HepG2 (cell line): Measurements from ENCODE around the gene DOCK1. TPM values are rescaled to one million over a fixed set of nuclear protein-coding genes. Genes with fewer than 3 reads are reported as not detected.
A peak's percentile ranks its signal among the peaks of the same experiment; 100 is the strongest.

ENCODE experiments used
- ATAC-seq: fragments of 200-7000 bp; cut with Tn5 transposase; 3 replicates; pipeline ENCODE4 v1.9.1; 2020; ENCODE audit warnings: mild to moderate bottlenecking, moderate library complexity
- BruUV-seq: library from RNA; stranded (reverse); fragments of 400-500 nt; replicated peaks from 2 replicates; lab custom pipeline; 2021; lab: Mats Ljungman, UMichigan
- CTCF ChIA-PET: fragments of 300-600 bp; formaldehyde crosslinking; extraction: SDS; loops from one replicate; lab custom pipeline; 2021; ENCODE audit warnings: low total read pairs, inconsistent platforms, low intra/inter-chr PET ratio; lab: Yijun Ruan, JAX
- POLR2A ChIA-PET: fragments of 350-600 bp; sonication (Branson Sonifier 250); formaldehyde crosslinking; loops from one replicate; lab custom pipeline; 2020; ENCODE audit warnings: antibody characterized with exemption, inconsistent platforms; lab: Yijun Ruan, JAX
- DNase-seq: peaks from one replicate; pipeline ENCODE4 v3.0.0-alpha.2; 2015; ENCODE audit warnings: low spot score
- FAIRE-seq: peaks from 3 replicates; lab custom pipeline; 2011; peaks lifted over from hg19 to GRCh38; lab: Jason Lieb, UNC
- H2AFZ ChIP-seq: one replicate; pipeline ENCODE4 v1.6.1; 2011; ENCODE audit warnings: low read length, inconsistent platforms
- H3K27ac ChIP-seq: fragments of 300-600 bp; 3 replicates; pipeline ENCODE4 v1.8.0; 2011; ENCODE audit warnings: mixed run types, mild to moderate bottlenecking, mixed read lengths, low read length, inconsistent platforms; ENCODE audit not compliant: insufficient read depth; ENCODE audit errors: extremely low read length
- H3K27me3 ChIP-seq, 2 experiments: fragments of 200-600 bp in 1 of 2; 2 replicates in 1 of 2; 3 replicates in 1 of 2; pipeline versions ENCODE4 v1.6.0 to v1.8.0; 2011; ENCODE audit warnings: low read length in 2 of 2, mild to moderate bottlenecking in 2 of 2, moderate library complexity in 2 of 2, inconsistent platforms in 1 of 2; ENCODE audit not compliant: insufficient read depth in 2 of 2, control insufficient read depth in 1 of 2
- H3K36me3 ChIP-seq, 2 experiments: fragments of 200-600 bp in 1 of 2; replicated peaks in 1 of 2; 2 replicates in 1 of 2; 3 replicates in 1 of 2; pipeline versions ENCODE4 v1.5.1 to v1.8.0; 2011; ENCODE audit warnings: low read length in 2 of 2, inconsistent platforms in 1 of 2; ENCODE audit not compliant: insufficient read depth in 2 of 2, control insufficient read depth in 1 of 2
- H3K4me1 ChIP-seq: 2 replicates; pipeline ENCODE4 v1.5.1; 2012; ENCODE audit warnings: low read length, inconsistent platforms; ENCODE audit not compliant: insufficient read depth
- H3K4me2 ChIP-seq: 2 replicates; pipeline ENCODE4 v1.6.0; 2011; ENCODE audit warnings: low read depth, low read length, inconsistent platforms
- H3K4me3 ChIP-seq, 3 experiments: fragments of 200-600 bp in 1 of 3; sonication (generic), shearing (Covaris generic) in 1 of 3; replicated peaks in 1 of 3; 2 replicates each; pipeline ENCODE4 v1.5.1; 2011 to 2016; ENCODE audit warnings: low read length in 3 of 3, inconsistent platforms in 2 of 3, low read depth in 2 of 3, mild to moderate bottlenecking in 2 of 3, control low read depth in 1 of 3, mixed read lengths in 1 of 3; ENCODE audit not compliant: insufficient read depth in 1 of 3
- H3K79me2 ChIP-seq: one replicate; pipeline ENCODE4 v1.6.1; 2011; ENCODE audit warnings: low read length, inconsistent platforms; ENCODE audit not compliant: insufficient read depth
- H3K9ac ChIP-seq: 2 replicates; pipeline ENCODE4 v1.6.0; 2011; ENCODE audit warnings: mild to moderate bottlenecking, low read depth, low read length, inconsistent platforms; ENCODE audit not compliant: insufficient read depth
- H3K9me3 ChIP-seq: 2 replicates; pipeline ENCODE4 v1.5.1; 2012; ENCODE audit warnings: mild to moderate bottlenecking, low read length
- H4K20me1 ChIP-seq: 2 replicates; pipeline ENCODE4 v1.6.0; 2011; ENCODE audit warnings: inconsistent platforms, mild to moderate bottlenecking, low read length, moderate library complexity; ENCODE audit not compliant: insufficient read depth
- STAG1 ChIP-seq: sonication (generic); formaldehyde crosslinking; IDR thresholded peaks from 2 replicates; pipeline ENCODE4 v1.4.0; 2020; ENCODE audit warnings: missing genetic modification reagents
- WGBS: methylation state at CpG from one replicate; pipeline ENCODE4 v1.1.6; 2017; ENCODE audit warnings: low lambda C conversion rate; 5-methylcytosine and 5-hydroxymethylcytosine counted together
- in situ Hi-C: cut with HindIII; loops from 2 replicates; pipeline ENCODE4 v1.10.0; 2017; ENCODE audit warnings: low pct_unique_long_range_greater_than_20kb; ENCODE audit not compliant: extremely low pct_ligation_motif_present
- intact Hi-C: fragments of 100-400 bp; cut with micrococcal nuclease; formaldehyde crosslinking; loops from one replicate; pipeline ENCODE4 v1.10.0; 2022; ENCODE audit not compliant: unreplicated experiment
- polyA plus RNA-seq, 8 experiments: library from polyadenylated mRNA; depleted of rRNA in 3 of 8; stranded (reverse) in 7 of 8; unstranded in 1 of 8; fragments of >200 nt; fragmentation: Illumina TruSeq in 4 of 8; extraction: Trizol in 4 of 8; gene quantifications; 2 replicates each; pipeline versions ENCODE4 v1.2.1 to v1.2.3, GENCODE V29; 2011 to 2016; ENCODE audit warnings: low read depth in 4 of 8, missing spikeins in 1 of 8, mixed read lengths in 1 of 8; ENCODE audit not compliant: insufficient read depth in 1 of 8
- total RNA-seq, 5 experiments: library from RNA; depleted of rRNA; stranded (reverse); fragments of >200 nt; fragmentation: Illumina TruSeq; extraction: Trizol; gene quantifications; 2 replicates each; pipeline ENCODE4 v1.2.3, GENCODE V29; 2016; ENCODE audit warnings: low read depth in 1 of 5
- TF ChIP-seq, protein P1 (sequence below): sonication (generic); formaldehyde crosslinking; IDR thresholded peaks from 2 replicates; pipeline ENCODE4 v1.5.0; 2020; ENCODE audit warnings: mild to moderate bottlenecking, missing genetic modification reagents, moderate library complexity
- TF ChIP-seq, protein P2 (sequence below): sonication (generic); formaldehyde crosslinking; IDR thresholded peaks from 2 replicates; pipeline ENCODE4 v1.5.1; 2020; ENCODE audit warnings: mild to moderate bottlenecking, missing genetic modification reagents, moderate library complexity

Gene DOCK1
- total and polyA plus RNA-seq, 2 of the 13 experiments (the other 11 are each of a cell fraction or from before 2014, with no cell fraction given), result 8.3 to 25.5 TPM

DNA sequence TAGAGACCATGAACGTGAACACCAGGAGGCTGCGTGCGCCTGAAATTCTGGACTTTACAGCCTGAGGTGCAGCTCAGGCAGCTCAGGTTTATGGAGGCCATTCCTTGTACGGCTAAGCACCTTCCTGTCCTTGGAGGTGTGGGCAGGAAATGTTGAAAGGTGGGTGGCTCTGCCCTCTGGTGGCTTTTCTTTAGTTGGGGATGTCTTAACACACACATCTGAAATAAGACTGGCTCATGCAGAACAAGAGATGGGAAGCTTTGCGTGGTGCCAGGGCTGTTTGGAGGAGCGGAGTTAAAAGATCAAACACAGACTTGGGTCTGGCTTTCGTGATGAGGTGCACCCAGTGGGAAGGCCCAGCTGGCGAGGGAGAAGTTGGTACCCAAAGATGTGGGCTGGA is 64.1 kb downstream of the DOCK1 start:
- ATAC-seq (no peak), FAIRE-seq (no peak), DNase-seq (no peak)
- Histone ChIP-seq H3K9me3 (no peaks in the 10 kb centered on the region), H3K4me2 (no peak overlapping the region), H3K27me3 (no peaks in the 10 kb centered on the region), H2AFZ (no peak overlapping the region), H3K27ac (no peak overlapping the region), H3K79me2 (peaks cover 3% of the 10 kb centered on the region), H3K9ac (no peak overlapping the region), H3K36me3 (peaks cover under 1 to 9% of the 10 kb centered on the region in 2 experiments; a peak in 2 of 5 replicates), H3K4me3 (no peak overlapping the region), H3K4me1 (peaks cover 24% of the 10 kb centered on the region), H4K20me1 (0 out of 2 replicates have a peak, but pooled peaks cover under 1% of the 10 kb centered on the region)
- 86% methylated on average over 6 of the region's 8 CpGs for WGBS
- intact Hi-C loops (no loop called here), in situ Hi-C loops (no loop called here)
- TF ChIP-seq, protein P1, sequence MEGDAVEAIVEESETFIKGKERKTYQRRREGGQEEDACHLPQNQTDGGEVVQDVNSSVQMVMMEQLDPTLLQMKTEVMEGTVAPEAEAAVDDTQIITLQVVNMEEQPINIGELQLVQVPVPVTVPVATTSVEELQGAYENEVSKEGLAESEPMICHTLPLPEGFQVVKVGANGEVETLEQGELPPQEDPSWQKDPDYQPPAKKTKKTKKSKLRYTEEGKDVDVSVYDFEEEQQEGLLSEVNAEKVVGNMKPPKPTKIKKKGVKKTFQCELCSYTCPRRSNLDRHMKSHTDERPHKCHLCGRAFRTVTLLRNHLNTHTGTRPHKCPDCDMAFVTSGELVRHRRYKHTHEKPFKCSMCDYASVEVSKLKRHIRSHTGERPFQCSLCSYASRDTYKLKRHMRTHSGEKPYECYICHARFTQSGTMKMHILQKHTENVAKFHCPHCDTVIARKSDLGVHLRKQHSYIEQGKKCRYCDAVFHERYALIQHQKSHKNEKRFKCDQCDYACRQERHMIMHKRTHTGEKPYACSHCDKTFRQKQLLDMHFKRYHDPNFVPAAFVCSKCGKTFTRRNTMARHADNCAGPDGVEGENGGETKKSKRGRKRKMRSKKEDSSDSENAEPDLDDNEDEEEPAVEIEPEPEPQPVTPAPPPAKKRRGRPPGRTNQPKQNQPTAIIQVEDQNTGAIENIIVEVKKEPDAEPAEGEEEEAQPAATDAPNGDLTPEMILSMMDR, result peak; percentile 34
- peak; percentile 52; the same call in 1 of the 2 replicates for TF ChIP-seq STAG1 (CRISPR knock-in tag)
- TF ChIP-seq, protein P2, sequence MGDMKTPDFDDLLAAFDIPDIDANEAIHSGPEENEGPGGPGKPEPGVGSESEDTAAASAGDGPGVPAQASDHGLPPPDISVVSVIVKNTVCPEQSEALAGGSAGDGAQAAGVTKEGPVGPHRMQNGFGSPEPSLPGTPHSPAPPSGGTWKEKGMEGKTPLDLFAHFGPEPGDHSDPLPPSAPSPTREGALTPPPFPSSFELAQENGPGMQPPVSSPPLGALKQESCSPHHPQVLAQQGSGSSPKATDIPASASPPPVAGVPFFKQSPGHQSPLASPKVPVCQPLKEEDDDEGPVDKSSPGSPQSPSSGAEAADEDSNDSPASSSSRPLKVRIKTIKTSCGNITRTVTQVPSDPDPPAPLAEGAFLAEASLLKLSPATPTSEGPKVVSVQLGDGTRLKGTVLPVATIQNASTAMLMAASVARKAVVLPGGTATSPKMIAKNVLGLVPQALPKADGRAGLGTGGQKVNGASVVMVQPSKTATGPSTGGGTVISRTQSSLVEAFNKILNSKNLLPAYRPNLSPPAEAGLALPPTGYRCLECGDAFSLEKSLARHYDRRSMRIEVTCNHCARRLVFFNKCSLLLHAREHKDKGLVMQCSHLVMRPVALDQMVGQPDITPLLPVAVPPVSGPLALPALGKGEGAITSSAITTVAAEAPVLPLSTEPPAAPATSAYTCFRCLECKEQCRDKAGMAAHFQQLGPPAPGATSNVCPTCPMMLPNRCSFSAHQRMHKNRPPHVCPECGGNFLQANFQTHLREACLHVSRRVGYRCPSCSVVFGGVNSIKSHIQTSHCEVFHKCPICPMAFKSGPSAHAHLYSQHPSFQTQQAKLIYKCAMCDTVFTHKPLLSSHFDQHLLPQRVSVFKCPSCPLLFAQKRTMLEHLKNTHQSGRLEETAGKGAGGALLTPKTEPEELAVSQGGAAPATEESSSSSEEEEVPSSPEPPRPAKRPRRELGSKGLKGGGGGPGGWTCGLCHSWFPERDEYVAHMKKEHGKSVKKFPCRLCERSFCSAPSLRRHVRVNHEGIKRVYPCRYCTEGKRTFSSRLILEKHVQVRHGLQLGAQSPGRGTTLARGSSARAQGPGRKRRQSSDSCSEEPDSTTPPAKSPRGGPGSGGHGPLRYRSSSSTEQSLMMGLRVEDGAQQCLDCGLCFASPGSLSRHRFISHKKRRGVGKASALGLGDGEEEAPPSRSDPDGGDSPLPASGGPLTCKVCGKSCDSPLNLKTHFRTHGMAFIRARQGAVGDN (CRISPR knock-in tag), result no peak
- ChIA-PET CTCF (no interaction called here), POLR2A (no interaction called here)
- BruUV-seq, result no TSS peak
